ENCODE results near the gene SLX4.

SLX4 gene

DNA sequence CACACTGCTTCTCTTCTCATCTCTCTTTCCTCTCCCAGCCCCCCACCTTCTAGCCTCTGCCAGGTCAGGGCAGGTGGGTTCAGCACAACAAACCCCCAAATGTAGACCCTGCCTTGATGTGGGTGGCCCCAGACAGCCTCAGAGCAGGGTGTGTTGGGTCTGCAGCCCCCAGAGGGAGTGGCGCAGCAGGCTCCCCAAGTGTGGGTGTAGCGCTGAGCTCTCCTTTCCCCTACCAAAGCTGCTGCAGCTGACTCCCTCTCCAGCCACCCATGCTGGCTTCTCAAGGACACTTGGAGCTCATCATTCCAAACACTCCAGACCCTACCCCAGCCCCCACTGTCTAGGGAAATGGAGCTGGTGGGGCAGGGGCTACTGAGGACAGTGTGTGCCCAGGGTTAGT lies 61.5 kb downstream of the SLX4 start:
- DNase-seq (ENCODE audit: low read depth) = no peak

DNA sequence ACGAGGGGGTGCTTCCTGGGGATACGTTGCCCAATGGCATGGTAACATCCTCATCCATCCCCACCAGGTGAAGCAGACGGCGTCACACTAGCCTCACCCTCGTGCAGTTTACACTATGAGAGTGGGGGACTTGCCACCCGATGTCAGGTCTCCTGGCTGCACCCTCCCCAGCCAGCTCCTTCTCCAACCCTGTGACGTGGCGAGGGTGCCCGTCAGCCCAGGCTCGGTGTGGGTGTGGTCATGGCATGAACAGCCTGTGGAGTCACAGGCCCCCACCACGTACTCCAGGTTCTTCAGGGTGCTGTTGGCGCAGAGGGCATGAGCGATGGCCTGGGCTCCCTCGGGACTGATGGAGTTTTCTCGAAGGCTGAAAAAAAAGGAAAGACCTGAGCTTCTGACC lies 62.5 kb downstream of the SLX4 start:
- no peak for DNase-seq (ENCODE audit: low read depth)

DNA sequence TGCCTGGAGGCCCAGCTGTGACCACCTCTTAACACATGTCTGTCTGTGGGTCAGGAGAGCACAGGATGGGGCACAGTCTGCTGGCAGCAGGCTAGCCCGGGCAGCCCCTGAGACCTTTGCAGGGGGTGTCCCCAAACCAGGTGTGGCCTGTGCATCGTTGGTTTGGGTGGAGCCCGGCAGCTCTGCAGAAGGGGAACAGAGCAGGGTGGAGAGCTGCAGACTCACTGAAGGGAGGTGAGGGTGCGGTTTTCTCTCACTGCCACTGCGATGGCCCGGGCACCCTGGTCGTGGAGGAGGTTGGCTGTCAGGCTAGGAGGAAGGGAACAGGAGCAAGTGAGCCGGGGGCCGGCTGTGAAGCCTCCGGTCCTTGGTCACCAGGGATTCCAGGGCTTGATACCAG lies 63.0 kb downstream of the SLX4 start:
- DNase-seq (ENCODE audit: low read depth) = no peak

DNA sequence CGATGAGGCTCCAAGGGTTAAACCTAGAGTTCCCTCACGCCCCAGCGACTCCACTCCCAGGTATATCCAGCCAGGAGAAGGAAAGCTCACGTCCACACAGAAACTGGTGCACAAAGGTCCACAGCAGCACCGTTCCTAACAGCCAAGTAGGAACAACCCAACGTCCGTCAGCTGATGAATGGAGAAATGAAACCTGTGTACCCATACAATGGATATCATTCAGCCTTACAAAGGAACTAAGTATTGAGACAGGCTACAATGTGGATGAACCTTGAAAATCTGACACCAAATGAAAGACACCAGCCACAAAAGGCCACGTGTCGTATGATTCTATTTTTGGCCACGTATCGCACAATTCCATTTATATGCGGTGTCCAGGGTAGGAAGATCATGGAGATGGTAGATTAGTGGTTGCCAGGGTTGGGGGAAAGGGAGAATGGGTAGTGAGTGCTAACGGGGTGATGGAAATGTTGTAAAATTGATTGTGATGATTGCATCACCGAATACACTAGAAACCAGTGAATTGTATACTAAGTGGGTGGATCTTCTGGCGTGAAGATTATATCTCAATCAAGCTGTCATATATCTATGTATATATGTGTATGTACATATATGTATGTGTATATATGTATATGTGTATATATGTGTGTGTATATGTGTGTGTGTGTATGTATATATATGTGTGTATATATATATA lies 64.3 kb downstream of the SLX4 start:
- no peak for DNase-seq (ENCODE audit: low read depth)

DNA sequence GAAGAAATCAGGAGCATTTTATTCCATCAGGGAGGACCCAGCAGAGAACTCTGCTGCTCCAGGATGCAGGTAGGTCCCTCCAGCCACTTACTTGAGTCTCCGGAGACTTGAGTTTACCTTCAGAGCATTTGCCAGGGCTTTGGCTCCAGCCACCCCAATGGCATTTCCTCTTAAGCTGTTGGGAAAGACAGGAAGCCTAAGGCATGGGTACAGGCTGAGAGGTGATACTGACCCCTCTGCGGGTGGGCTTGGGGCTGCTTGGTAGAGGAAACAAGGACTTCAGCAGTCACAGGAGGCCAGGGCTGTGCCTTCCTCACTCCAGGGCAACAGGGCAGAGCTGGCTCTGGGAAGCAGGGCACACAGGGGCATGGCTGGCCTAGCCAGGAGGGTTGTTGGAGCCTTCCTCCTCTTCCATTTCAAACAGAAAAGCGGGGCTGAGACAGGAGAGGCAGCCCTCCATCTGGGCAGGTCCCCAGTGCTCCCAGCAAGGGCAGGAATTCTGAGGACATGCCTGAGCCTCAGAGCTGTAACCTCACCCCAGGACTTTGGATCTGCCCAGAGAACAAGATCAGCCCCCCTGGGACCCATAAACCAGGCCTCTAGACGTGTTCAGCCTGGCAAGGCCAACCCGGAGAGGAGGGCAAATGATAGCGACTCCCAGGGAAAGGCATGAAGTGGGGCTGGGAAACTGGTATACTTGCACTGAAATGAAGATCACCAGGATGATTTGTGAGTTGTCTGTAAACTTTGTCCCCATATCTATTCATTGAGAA lies 68.6 kb downstream of the SLX4 start:
- peak; percentile 4 for DNase-seq (ENCODE audit: low read depth)

DNA sequence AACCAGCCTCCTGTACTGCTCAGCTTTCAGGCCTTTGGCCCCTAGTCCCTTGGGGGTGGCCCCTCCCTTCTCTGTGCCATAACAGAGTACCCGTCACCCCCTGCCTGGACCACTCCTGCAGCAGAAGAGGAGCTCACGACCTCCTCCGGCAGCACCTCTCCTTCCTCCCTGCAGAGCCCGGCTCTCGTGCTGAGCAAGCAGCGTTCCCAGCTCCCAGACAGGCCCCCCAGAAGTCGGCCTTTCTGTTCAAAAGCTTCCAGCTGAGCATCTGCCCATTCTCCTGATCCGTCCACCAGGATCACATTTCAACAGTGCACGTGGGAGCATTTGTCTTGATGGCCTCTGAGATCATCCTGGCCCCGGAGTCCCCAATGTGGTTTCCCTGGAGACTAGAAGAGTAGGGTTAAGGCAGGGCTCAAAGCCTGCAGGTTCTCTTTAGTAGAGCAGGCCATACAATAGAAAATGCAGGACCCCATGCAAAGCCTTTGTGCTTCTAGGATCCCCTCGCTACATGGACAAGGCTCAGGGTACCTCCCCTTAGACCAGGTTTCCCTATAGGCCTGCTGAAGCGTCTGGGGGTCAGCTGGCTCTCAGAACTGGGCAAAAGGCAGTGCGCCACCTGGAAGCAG lies 69.8 kb downstream of the SLX4 start:
- no peak for DNase-seq (ENCODE audit: low read depth)

DNA sequence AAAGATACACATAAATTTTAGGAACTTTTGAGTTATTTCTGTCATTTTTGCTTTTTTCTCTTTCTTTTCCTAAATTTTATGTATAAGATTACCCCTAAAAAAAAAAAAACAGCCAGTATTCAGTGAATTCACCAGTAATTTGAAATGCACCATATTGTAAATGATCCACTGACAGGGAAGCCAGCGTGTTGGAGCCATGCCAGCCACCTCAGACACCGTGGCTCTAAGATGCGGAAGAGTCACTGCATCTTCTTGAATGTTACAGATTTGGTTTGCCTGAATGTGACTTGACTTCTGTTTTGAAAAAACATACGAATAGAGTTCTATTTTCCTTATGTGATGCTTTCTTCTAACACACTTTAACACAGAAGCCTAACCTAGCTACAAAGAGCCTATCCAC lies 73.2 kb downstream of the SLX4 start:
- DNase-seq (ENCODE audit: low read depth) = no peak

DNA sequence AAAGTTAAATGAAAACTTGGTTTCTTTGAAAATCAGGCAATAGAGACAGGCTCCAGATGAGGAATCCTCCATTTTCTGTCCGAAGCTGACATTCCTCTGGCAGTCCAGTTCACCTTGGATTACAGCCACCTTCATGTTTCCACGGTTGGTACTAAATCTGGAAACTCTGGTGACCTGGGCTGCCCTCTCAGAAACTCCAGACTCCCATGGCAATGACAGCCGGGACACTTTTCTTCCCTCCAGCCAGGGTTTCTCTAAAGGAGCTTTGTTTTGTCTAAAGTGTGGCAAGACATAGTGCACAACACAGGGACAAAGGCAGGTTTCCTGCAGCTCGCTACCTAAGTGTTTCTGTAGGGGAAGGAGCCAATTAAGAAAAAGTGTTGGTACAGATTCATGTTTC lies 74.6 kb downstream of the SLX4 start:
- DNase-seq (ENCODE audit: low read depth) = no peak

DNA sequence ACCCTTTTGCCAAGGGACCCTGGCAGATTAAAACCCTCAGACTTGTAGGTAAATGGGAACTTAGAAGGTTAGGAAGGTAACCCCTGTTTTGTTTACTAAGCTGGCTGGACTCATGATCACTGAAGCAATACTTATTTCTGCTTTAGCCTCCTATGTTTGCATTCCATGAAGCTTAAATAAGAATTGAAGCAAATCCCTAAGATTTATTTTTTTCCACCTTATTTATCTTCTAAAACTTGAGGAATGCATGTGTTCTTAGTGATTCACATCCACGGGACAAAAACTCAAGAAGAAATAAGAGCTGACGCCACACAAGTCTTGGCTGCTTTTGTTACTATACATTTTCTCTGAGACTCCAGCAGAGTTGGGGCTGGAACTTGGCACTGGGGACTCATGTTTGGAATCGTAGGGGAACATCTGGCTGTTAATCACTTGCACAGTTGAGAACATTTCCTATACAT lies 75.1 kb downstream of the SLX4 start:
- DNase-seq (ENCODE audit: low read depth) = peak; percentile 6

DNA sequence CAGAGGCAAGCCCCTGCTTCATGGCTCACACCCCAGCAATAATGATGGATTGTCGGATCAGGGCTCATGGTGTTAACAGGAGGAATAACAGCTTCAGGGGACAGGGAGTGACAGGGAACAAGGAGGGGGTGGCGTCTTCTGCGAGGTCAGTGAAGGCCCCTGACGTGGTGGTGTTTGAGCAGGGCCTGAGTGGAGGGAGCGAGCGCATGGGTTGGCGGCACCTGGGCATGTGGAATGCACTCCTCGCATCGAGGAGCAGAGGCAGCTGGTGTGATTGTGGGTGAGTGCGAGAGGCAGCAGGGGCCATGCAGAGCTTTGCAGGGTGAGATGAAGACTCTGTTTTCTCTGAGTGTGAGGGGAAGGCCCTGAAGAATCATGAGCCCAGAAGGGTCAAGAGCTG lies 77.3 kb downstream of the SLX4 start:
- no peak for DNase-seq (ENCODE audit: low read depth)

DNA sequence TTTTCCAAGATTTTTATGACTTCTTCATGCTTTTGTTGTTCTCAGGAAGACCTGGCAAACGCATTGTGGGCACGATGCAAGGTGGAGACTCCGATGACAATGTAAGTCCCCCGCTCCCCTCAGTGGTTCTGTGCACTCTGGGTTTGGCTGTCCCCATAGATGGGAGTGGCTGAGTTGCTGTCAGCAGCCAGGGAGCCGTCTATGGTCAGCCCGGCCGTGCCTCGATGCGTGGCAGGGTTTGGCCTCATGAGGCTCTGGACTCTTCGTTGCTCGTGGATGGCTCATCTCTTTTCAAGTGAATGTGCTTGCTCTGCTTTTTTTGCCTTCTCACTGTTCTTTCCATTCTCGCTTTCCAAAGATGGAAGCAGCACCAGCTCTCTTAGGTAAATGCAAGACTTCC lies 78.7 kb downstream of the SLX4 start:
- DNase-seq (ENCODE audit: low read depth) = no peak
